HEK293T (cell line): ENCODE results near the gene GFER.

Experiments
- BHLHE40 ChIP-seq: fragments of 450-650 bp; IDR thresholded peaks from 2 replicates; pipeline ENCODE4 v1.6.1; 2016; ENCODE audit warnings: mild to moderate bottlenecking, moderate library complexity, borderline replicate concordance
- CTBP1 ChIP-seq: fragments of 450-650 bp; IDR thresholded peaks from 2 replicates; pipeline ENCODE4 v1.6.1; 2016; ENCODE audit warnings: borderline replicate concordance
- ELF4 ChIP-seq: fragments of 450-650 bp; IDR thresholded peaks from 2 replicates; pipeline ENCODE4 v1.6.1; 2017; ENCODE audit warnings: antibody characterized with exemption
- FOXA1 ChIP-seq: fragments of 450-650 bp; IDR thresholded peaks from 2 replicates; pipeline ENCODE4 v1.6.1; 2016; ENCODE audit warnings: mild to moderate bottlenecking
- FOXM1 ChIP-seq: fragments of 450-650 bp; IDR thresholded peaks from 2 replicates; pipeline ENCODE4 v1.6.1; 2017; ENCODE audit warnings: mild to moderate bottlenecking, borderline replicate concordance
- SP1 ChIP-seq: fragments of 450-650 bp; IDR thresholded peaks from 2 replicates; pipeline ENCODE4 v1.6.1; 2017

DNA sequence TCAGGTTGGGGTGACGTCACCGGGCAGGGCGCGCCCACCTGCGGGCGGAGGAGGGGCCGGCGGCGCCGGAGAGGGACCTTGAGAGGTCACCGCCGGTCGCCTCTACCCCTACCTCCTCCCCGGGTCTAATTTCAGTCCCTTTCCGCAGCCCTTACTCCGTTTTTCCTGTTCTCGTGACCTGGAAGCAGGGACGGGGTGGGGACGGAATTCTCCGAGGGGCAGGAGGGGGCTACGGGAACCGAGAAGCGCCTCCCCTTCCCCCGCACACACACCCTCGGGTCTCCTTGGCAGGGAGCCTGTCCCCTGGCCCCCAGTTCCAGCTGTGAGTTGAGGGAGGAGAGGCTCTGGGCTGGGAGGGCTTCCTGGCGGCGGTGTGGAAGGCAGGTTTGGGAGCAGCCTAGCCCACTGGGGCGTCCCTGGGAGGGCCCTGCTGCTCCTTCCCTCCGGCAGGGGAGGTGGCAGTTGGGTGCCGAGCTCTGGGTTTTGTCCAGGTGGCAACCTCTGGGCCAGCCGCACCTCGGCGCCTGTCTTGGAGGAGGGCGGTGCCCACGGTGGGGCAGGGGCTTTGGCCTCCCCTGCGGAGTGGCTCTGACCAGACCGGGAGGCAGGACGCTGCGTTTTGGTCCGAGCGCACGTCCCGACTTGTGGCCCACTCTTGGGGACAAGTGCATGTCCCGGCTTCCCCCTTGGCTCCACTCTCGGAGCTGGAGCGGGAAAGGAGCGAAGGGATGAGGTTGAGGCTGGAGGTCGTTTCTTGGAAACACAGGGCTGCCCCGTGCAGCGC lies 6.5 kb downstream of the GFER start:
- TF ChIP-seq BHLHE40: no peak
- TF ChIP-seq FOXM1: no peak
- no peak for TF ChIP-seq SP1
- TF ChIP-seq CTBP1: no peak
- no peak for TF ChIP-seq ELF4
- no peak for TF ChIP-seq FOXA1
